Stimulated activated CD4-positive, alpha-beta T cell treated with anti-CD3 and anti-CD28 coated beads, TNF-alpha, amount 100 ng/mL, for 24 hours (primary cell): ENCODE results near the gene CCDC117.
A peak's percentile ranks its signal among the peaks of the same experiment; 100 is the strongest.

ENCODE experiments used
- DNase-seq, 3 experiments: peaks; one replicate each; pipeline ENCODE4 v3.0.0-alpha.2; 2020; ENCODE audit warnings: low read depth in 3 of 3

CCDC117 gene

GRCh38 chr22:28769394-28770085, 3.0 kb upstream of the CCDC117 start:
- no peak for DNase-seq

- no peak for DNase-seq
These were observed 1.2 kb upstream of the CCDC117 start for GRCh38 chr22:28771195-28771791.

- DNase-seq, result no peak
These were observed 969 bp downstream of the CCDC117 start for GRCh38 chr22:28773461-28773867.

GRCh38 chr22:28774378-28774777, 1.9 kb downstream of the CCDC117 start:
- DNase-seq, result no peak

- no peak for DNase-seq
These were observed 7.3 kb downstream of the CCDC117 start for GRCh38 chr22:28779833-28780232.

- DNase-seq, result no peak
These were observed 7.8 kb downstream of the CCDC117 start for GRCh38 chr22:28780296-28780695.

- no peak for DNase-seq
These were observed 11.5 kb downstream of the CCDC117 start for GRCh38 chr22:28783786-28784671.

- DNase-seq, result no peak
These were observed 16.1 kb downstream of the CCDC117 start for GRCh38 chr22:28788601-28789000.

GRCh38 chr22:28791124-28791523, 18.6 kb downstream of the CCDC117 start:
- DNase-seq, result no peak

GRCh38 chr22:28791841-28792490, 19.5 kb downstream of the CCDC117 start:
- DNase-seq, result no peak

- DNase-seq, result no peak
These were observed 20.2 kb downstream of the CCDC117 start for GRCh38 chr22:28792491-28793383.

GRCh38 chr22:28793976-28794584, 21.6 kb downstream of the CCDC117 start:
- DNase-seq, result no peak

GRCh38 chr22:28795071-28795693, 22.7 kb downstream of the CCDC117 start:
- DNase-seq, result no peak

GRCh38 chr22:28795932-28796856, 23.7 kb downstream of the CCDC117 start:
- DNase-seq, result no peak

GRCh38 chr22:28798810-28799605, 26.5 kb downstream of the CCDC117 start:
- DNase-seq, result no peak

- DNase-seq, result peak in 1 of 3 experiments; percentile 21
These were observed 27.3 kb downstream of the CCDC117 start for GRCh38 chr22:28799606-28800307.

- peak; percentile 75 to 83 (median 79) for DNase-seq
These were observed 28.0 kb downstream of the CCDC117 start, which contains the start of gene XBP1 for GRCh38 chr22:28800308-28801041. Gene XBP1 (minus strand): TSS chr22:28800569.
